ENCODE results near the gene HNRNPF. TPM values are rescaled to one million over a fixed set of nuclear protein-coding genes. Genes with fewer than 3 reads are reported as not detected.
"Not testable (repeated sequence)": the region's sequence is repeated elsewhere in the genome, so short reads cannot be mapped to it uniquely, and the experiment has no call there.

HNRNPF gene
- total and polyA plus RNA-seq, 12 donors: 26.4 to 113 (median 74.3) TPM

DNA sequence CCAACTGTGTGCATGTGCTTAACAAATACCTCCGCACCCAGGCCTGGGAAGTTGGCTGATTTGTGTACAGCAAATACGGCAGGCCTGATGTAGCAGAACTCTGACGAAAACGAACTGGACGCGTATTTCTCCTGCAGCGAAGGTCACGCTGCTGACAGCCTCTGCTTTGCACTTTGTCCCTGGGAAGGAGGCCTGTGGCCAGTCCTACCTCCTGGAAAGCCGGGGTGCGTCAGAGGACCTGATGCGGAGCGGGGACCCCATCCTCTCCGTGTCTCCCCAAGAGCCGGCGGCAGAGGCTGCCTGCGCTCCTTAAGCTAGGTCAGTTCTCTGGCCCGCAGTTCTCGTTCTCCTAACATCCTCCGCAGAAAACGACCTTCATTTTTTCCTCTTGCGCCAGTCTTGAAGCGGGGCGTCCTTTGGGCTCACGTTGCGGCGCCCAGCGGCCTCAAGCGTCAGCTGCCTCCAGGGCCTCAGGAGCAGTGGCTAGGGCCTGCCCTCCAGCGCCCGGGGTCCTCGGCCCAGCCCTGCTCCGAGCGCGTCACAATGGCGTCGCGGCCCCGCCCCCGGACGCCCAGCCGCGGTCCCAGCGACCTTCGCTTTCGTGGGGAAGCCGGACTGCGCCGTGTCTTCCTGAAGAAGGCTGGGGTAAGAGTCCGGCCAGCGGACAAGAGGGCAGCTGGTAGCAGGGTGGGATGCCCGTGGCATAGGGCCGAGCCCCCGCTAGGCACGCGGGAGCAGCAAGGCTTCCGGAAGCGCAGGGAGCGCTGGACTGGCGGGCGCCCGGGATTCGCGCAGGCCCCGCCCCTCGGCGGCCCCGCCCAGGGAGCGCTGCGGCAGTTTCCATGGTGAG is 27.5 kb upstream of the HNRNPF start, which contains the start of gene ZNF487:
TSS of gene ZNF487 (plus strand) at position 821 of the 850 bp plus-strand sequence. CDS start 38,703 bp downstream, outside the sequence.
- ATAC-seq (peak; percentile 99), DNase-seq (peak; percentile 90 to 91)
- 0% methylated on average over 68 to 69 of the region's 69 CpGs for WGBS, 2 donors
- peak within 1 kb of the TSS; percentile 43 to 99 (median 82) for H3K4me3 ChIP-seq
- H3K4me1 ChIP-seq: peaks cover 0 to 33% (median 10%) of the 10 kb centered on the region in 9 donors
- H3K36me3 ChIP-seq: no peaks in the 10 kb centered on the region
- TF ChIP-seq, protein P1, sequence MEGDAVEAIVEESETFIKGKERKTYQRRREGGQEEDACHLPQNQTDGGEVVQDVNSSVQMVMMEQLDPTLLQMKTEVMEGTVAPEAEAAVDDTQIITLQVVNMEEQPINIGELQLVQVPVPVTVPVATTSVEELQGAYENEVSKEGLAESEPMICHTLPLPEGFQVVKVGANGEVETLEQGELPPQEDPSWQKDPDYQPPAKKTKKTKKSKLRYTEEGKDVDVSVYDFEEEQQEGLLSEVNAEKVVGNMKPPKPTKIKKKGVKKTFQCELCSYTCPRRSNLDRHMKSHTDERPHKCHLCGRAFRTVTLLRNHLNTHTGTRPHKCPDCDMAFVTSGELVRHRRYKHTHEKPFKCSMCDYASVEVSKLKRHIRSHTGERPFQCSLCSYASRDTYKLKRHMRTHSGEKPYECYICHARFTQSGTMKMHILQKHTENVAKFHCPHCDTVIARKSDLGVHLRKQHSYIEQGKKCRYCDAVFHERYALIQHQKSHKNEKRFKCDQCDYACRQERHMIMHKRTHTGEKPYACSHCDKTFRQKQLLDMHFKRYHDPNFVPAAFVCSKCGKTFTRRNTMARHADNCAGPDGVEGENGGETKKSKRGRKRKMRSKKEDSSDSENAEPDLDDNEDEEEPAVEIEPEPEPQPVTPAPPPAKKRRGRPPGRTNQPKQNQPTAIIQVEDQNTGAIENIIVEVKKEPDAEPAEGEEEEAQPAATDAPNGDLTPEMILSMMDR (IDR thresholded peaks at IDR 0.05): peak in 6 of 9 donors; percentile 11 to 60 (median 46)
- no peaks in the 10 kb centered on the region for H3K27me3 ChIP-seq
- intact Hi-C loops (cut with DNase I): loop anchor here in 7 of 10 donors (1.0 to 5.0 kb wide), 6 partner anchors 16 to 40 kb away; partner anchors contain the start of gene HNRNPF (in 3 of the 7)
- no peaks in the 10 kb centered on the region for H3K9me3 ChIP-seq
- peak within 1 kb of the TSS; percentile 96 to 100 (median 100) for H3K27ac ChIP-seq

DNA sequence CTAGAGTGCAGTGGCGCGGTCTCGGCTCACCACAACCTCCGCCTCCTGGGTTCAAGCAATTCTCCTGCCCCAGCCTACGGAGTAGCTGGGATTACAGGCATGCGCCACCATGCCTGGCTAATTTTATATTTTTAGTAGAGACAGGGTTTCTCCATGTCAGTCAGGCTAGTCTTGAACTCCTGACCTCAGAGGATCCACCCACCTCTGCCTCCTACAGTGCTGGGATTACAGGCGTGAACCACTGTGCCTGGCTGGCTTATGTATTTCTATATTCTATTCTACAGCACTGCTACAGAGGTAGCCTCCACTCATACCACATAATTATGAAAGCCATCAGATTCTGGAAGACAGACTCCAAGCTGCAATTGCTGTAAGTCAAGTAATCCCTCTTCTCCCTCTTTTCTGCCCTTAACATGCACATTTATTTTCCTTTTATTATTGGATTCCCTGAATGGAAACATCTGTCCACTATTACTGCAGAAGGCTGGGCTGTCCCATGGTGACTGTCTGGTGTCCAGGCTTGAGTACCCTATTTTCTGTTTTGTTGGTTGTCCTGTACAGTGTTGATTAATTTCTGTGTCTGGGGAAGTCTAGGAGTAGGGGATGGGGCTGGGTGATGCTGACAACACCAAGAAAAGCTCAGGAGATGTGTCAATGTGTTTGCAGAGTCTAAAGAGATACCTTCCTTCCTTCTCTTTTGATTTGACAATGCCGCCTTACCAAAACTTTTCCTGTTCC is 22.1 kb upstream of the HNRNPF start:
- Histone ChIP-seq H3K27ac (no peak overlapping the region), H3K9me3 (no peaks in the 10 kb centered on the region), H3K36me3 (no peaks in the 10 kb centered on the region), H3K4me1 (peaks cover 0 to 13% (median 6%) of the 10 kb centered on the region in 9 donors), H3K4me3 (no peak overlapping the region), H3K27me3 (no peaks in the 10 kb centered on the region)
- ATAC-seq (no peak), DNase-seq (no peak)
- WGBS, 2 donors: 93 to 95% methylated on average over 8 of the region's 8 CpGs
- intact Hi-C loops (cut with DNase I): no loop called here
- TF ChIP-seq, protein P1 (IDR thresholded peaks at IDR 0.05): no peak

DNA sequence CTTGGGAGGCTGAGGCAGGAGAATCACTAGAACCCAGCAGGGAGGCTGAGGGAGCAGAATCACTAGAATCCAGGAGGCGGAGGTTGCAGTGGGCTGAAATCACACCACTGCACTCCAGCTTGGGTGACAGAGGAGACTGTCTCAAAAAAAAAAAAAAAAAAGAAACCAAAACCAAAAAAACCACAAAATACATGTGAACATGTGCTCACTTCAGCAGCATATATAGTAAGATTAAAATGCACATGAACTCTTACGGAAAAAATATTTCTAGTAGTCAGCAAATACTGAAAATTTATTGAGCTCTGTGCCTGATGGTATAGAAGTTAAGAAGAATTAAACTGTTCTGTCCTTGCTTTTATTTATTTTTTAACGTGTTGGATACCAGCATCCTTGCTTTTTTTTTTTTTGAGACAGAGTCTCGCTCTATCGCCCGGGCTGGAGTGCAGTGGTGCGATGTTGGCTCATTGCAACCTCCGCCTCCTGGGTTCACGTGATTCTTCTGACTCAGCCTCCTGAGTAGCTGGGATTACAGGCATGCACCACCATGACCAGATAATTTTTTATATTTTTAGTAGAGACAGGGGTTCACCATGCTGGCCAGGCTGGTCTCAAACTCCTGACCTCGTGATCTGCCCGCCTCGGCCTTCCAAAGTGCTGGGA is 18.3 kb upstream of the HNRNPF start:
- 91 to 95% methylated on average over 12 of the region's 12 CpGs for WGBS, 2 donors
- no peak for DNase-seq
- Histone ChIP-seq H3K27ac (no peak overlapping the region), H3K9me3 (no peaks in the 10 kb centered on the region), H3K36me3 (no peaks in the 10 kb centered on the region), H3K4me3 (no peak overlapping the region), H3K4me1 (no peaks in the 10 kb centered on the region), H3K27me3 (no peaks in the 10 kb centered on the region)
- intact Hi-C loops (cut with DNase I): no loop called here
- TF ChIP-seq, protein P1 (IDR thresholded peaks at IDR 0.05): no peak
- no peak for ATAC-seq

DNA sequence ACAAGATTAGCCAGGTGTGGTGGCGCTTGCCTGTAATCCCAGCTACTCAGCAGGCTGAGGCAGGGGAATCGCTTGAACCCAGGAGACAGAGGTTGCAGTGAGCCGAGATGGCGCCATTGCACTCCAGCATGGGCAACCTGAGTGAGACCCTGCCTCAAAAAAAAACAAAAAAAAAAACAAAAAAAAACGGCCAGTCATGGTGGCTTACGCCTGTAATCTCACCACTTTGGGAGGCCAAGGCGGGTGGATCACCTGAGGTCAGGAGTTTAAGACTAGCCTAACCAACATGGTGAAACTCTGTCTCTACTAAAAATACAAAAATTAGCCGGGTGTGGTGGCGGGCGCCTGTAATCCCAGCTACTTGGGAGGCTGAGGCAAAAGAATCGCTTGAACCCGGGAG is 17.5 kb upstream of the HNRNPF start:
- WGBS, 2 donors: 97 to 99% methylated on average over 12 of the region's 12 CpGs

More for the DNA sequence above, 17.5 kb upstream of the HNRNPF start:
- H3K27ac ChIP-seq; intact Hi-C loops (cut with DNase I); H3K4me1 ChIP-seq; H3K4me3 ChIP-seq; H3K36me3 ChIP-seq; H3K27me3 ChIP-seq; DNase-seq; ATAC-seq; H3K9me3 ChIP-seq: not testable (repeated sequence)
